ENCODE data around the gene NFAM1.

DNA sequence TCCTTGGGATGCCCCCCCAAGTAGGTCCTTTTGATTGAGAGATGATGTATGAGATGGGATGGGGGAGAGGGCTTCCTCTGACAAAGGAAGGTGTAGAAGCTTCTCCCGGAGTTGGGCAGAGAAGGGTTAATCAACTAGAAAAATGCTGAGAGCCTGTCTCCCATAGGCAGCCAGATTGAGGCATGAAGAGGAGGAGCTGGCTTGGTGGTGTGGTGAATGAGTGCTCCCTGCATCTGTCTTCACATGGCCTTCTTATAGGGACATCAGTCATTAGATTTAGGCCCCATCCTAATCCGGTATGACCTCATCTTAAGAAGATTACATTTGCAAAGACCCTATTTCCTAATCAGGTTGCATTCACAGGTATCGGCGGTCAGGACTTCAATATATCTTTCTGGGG lies 61.1 kb downstream of the NFAM1 start:
- TF ChIP-seq CTCF (IDR thresholded peaks at IDR 0.05) (no peak), ZFX (IDR thresholded peaks at IDR 0.05; ENCODE audit: borderline replicate concordance) (no peak)

Measured in 22Rv1 (cell line).